MCF 10A (cell line): Measurements from ENCODE around the gene NOL4L. TPM values are rescaled to one million over a fixed set of nuclear protein-coding genes. Genes with fewer than 3 reads are reported as not detected.
"Not testable (repeated sequence)": the region's sequence is repeated elsewhere in the genome, so short reads cannot be mapped to it uniquely, and the experiment has no call there.

Source experiments
- BruUV-seq: library from RNA; stranded (reverse); fragments of 400-500 nt; replicated peaks from 2 replicates; lab custom pipeline; 2021; lab: Mats Ljungman, UMichigan
- CTCF ChIA-PET: fragments of 300-600 bp; sonication (Branson Sonifier 250); formaldehyde crosslinking; extraction: SDS; loops from one replicate; lab custom pipeline; 2021; ENCODE audit warnings: antibody characterized with exemption, inconsistent platforms; lab: Yijun Ruan, JAX
- POLR2A ChIA-PET: fragments of 300-600, 350-650 bp; sonication (Branson Sonifier 250); formaldehyde crosslinking; extraction: SDS; loops from one replicate; lab custom pipeline; 2020; ENCODE audit warnings: antibody characterized with exemption, inconsistent platforms; lab: Yijun Ruan, JAX
- DNase-seq: peaks from one replicate; pipeline ENCODE4 v3.0.0-alpha.2; 2018; ENCODE audit not compliant: unreplicated experiment
- H3K27ac Mint-ChIP-seq: one replicate; pipeline ENCODE4 v1.8.0; 2022; ENCODE audit warnings: mild to moderate bottlenecking, low read depth, mixed read lengths; ENCODE audit not compliant: unreplicated experiment
- H3K27me3 Mint-ChIP-seq: one replicate; pipeline ENCODE4 v1.8.0; 2022; ENCODE audit warnings: mixed read lengths; ENCODE audit not compliant: insufficient read depth, unreplicated experiment
- H3K36me3 Mint-ChIP-seq: one replicate; pipeline ENCODE4 v1.8.0; 2022; ENCODE audit warnings: mild to moderate bottlenecking, moderate library complexity, mixed read lengths; ENCODE audit not compliant: insufficient read depth, unreplicated experiment
- H3K4me1 Mint-ChIP-seq: one replicate; pipeline ENCODE4 v1.8.0; 2022; ENCODE audit warnings: mixed read lengths; ENCODE audit not compliant: insufficient read depth, unreplicated experiment
- H3K4me3 Mint-ChIP-seq: one replicate; pipeline ENCODE4 v1.8.0; 2022; ENCODE audit warnings: mild to moderate bottlenecking, moderate library complexity, mixed read lengths; ENCODE audit not compliant: unreplicated experiment
- H3K9me3 Mint-ChIP-seq: one replicate; pipeline ENCODE4 v1.8.0; 2022; ENCODE audit warnings: mixed read lengths; ENCODE audit not compliant: unreplicated experiment
- CTCF ChIP-seq: fragments of 200-600 bp; IDR thresholded peaks from one replicate; pipeline ENCODE4 v1.8.0; 2022; ENCODE audit warnings: antibody characterized with exemption, mild to moderate bottlenecking; ENCODE audit not compliant: unreplicated experiment
- intact Hi-C: fragments of 100-400 bp; cut with micrococcal nuclease; formaldehyde crosslinking; loops from 2 replicates; pipeline ENCODE4 v1.14.1; 2022
- total RNA-seq: library from RNA; stranded (reverse); gene quantifications from 2 replicates; pipeline ENCODE4 v1.2.3, GENCODE V29; 2022

NOL4L gene
- total RNA-seq, 1 experiment from 2014 or later: 3.3 TPM

GRCh38 chr20:32494483-32495216 lies 90.5 kb downstream of the NOL4L start:
- no TSS peak for BruUV-seq
- ChIA-PET POLR2A (no interaction called here), CTCF (interaction anchor here (0.6 kb wide), 1 partner anchor 240 kb away, joined by 3 read pairs; no protein-coding TSS in a partner anchor)
- intact Hi-C loops: no loop called here
- H3K4me1 Mint-ChIP-seq: no peaks in the 10 kb centered on the region
- no peaks in the 10 kb centered on the region for H3K27me3 Mint-ChIP-seq
- no peak for TF ChIP-seq CTCF
- no peaks in the 10 kb centered on the region for H3K9me3 Mint-ChIP-seq
- no peaks in the 10 kb centered on the region for H3K36me3 Mint-ChIP-seq
- no peak overlapping the region for H3K4me3 Mint-ChIP-seq
- no peak overlapping the region for H3K27ac Mint-ChIP-seq
- DNase-seq: no peak

GRCh38 chr20:32493356-32493755 lies 91.8 kb downstream of the NOL4L start:
- H3K27me3 Mint-ChIP-seq: peaks cover 9% of the 10 kb centered on the region
- POLR2A ChIA-PET: interaction anchor here (0.6 kb wide), 1 partner anchor 14 kb away, joined by 3 read pairs; no protein-coding TSS in a partner anchor

GRCh38 chr20:32491764-32492151 lies 93.4 kb downstream of the NOL4L start:
- DNase-seq, H3K4me1 Mint-ChIP-seq, POLR2A ChIA-PET, H3K27ac Mint-ChIP-seq, CTCF ChIA-PET, H3K4me3 Mint-ChIP-seq, intact Hi-C loops, H3K36me3 Mint-ChIP-seq, BruUV-seq, H3K9me3 Mint-ChIP-seq: not testable (repeated sequence)
- peaks cover 25% of the 10 kb centered on the region for H3K27me3 Mint-ChIP-seq

More at GRCh38 chr20:32493356-32493755, 91.8 kb downstream of the NOL4L start:
- no peak for TF ChIP-seq CTCF
- no peaks in the 10 kb centered on the region for H3K4me1 Mint-ChIP-seq
- no peaks in the 10 kb centered on the region for H3K9me3 Mint-ChIP-seq
- DNase-seq: no peak
- CTCF ChIA-PET: no interaction called here
- no TSS peak for BruUV-seq
- no peak overlapping the region for H3K27ac Mint-ChIP-seq
- intact Hi-C loops: no loop called here
- H3K36me3 Mint-ChIP-seq: no peaks in the 10 kb centered on the region
- H3K4me3 Mint-ChIP-seq: no peak overlapping the region

- no peaks in the 10 kb centered on the region for H3K36me3 Mint-ChIP-seq
- H3K9me3 Mint-ChIP-seq: no peaks in the 10 kb centered on the region
- H3K27ac Mint-ChIP-seq: no peak overlapping the region
- H3K27me3 Mint-ChIP-seq: peaks cover 31% of the 10 kb centered on the region
- CTCF ChIA-PET: interaction anchor here (0.5 kb wide), 1 partner anchor 957 kb away, joined by 3 read pairs; no protein-coding TSS in a partner anchor
- DNase-seq: no peak
- no peaks in the 10 kb centered on the region for H3K4me1 Mint-ChIP-seq
- POLR2A ChIA-PET: no interaction called here
- intact Hi-C loops: no loop called here
- H3K4me3 Mint-ChIP-seq: no peak overlapping the region
- no peak for TF ChIP-seq CTCF
- no TSS peak for BruUV-seq
Measured at GRCh38 chr20:32490942-32491763, 94.0 kb downstream of the NOL4L start.
